ENCODE data around the gene MOB1B.

GRCh38 chr4:71008196-71008595 lies 106.0 kb downstream of the MOB1B start:
- TF ChIP-seq, protein P1, sequence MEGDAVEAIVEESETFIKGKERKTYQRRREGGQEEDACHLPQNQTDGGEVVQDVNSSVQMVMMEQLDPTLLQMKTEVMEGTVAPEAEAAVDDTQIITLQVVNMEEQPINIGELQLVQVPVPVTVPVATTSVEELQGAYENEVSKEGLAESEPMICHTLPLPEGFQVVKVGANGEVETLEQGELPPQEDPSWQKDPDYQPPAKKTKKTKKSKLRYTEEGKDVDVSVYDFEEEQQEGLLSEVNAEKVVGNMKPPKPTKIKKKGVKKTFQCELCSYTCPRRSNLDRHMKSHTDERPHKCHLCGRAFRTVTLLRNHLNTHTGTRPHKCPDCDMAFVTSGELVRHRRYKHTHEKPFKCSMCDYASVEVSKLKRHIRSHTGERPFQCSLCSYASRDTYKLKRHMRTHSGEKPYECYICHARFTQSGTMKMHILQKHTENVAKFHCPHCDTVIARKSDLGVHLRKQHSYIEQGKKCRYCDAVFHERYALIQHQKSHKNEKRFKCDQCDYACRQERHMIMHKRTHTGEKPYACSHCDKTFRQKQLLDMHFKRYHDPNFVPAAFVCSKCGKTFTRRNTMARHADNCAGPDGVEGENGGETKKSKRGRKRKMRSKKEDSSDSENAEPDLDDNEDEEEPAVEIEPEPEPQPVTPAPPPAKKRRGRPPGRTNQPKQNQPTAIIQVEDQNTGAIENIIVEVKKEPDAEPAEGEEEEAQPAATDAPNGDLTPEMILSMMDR (conservative IDR thresholded peaks at IDR 0.05 in 1 of 2, IDR thresholded peaks at IDR 0.05 in 1 of 2; ENCODE audit: extremely low read depth in 1 of 2, insufficient read depth in 1 of 2, low read depth in 1 of 2, low read length in 2 of 2), result no peak
- no peak for TF ChIP-seq EZH2 (IDR thresholded peaks at IDR 0.05; ENCODE audit: borderline replicate concordance, low read length)
